Keratinocyte (primary cell): ENCODE measurements around the gene FOXL3. TPM values are rescaled to one million over a fixed set of nuclear protein-coding genes. Genes with fewer than 3 reads are reported as not detected.

Source experiments
- DNase-seq: peaks from one replicate; pipeline ENCODE4 v3.0.0-alpha.2; 2011; ENCODE audit warnings: low read depth, missing footprints, low spot score
- FAIRE-seq: peaks from 2 replicates; lab custom pipeline; 2011; peaks lifted over from hg19 to GRCh38; lab: Jason Lieb, UNC
- H2AFZ ChIP-seq: 2 replicates; pipeline ENCODE4 v1.6.0; 2012; ENCODE audit warnings: low read length, control low read depth, inconsistent platforms; ENCODE audit not compliant: control insufficient read depth
- H3K27ac ChIP-seq: 2 replicates; pipeline ENCODE4 v1.5.1; 2011; ENCODE audit warnings: low read length; ENCODE audit not compliant: control insufficient read depth, insufficient read depth
- H3K27me3 ChIP-seq: 3 replicates; pipeline ENCODE4 v1.6.0; 2011; ENCODE audit warnings: low read length; ENCODE audit not compliant: control insufficient read depth, insufficient read depth; ENCODE audit errors: extremely low read depth
- H3K36me3 ChIP-seq, 2 experiments: 2 replicates in 1 of 2; 3 replicates in 1 of 2; pipeline ENCODE4 v1.5.1; 2011; ENCODE audit warnings: low read length in 2 of 2, mild to moderate bottlenecking in 1 of 2; ENCODE audit not compliant: control insufficient read depth in 2 of 2, insufficient read depth in 2 of 2; ENCODE audit errors: extremely low read depth in 1 of 2
- H3K4me1 ChIP-seq: 3 replicates; pipeline ENCODE4 v1.5.1; 2011; ENCODE audit warnings: low read length; ENCODE audit not compliant: control insufficient read depth, insufficient read depth; ENCODE audit errors: extremely low read depth
- H3K4me2 ChIP-seq: 3 replicates; pipeline ENCODE4 v1.6.0; 2011; ENCODE audit warnings: low read depth, low read length; ENCODE audit not compliant: control insufficient read depth, insufficient read depth; ENCODE audit errors: extremely low read depth
- H3K4me3 ChIP-seq, 3 experiments: fragments of 200-600 bp in 1 of 3; sonication (generic) in 1 of 3; 2 replicates in 2 of 3; 3 replicates in 1 of 3; pipeline ENCODE4 v1.5.1; 2011 to 2016; ENCODE audit warnings: low read length in 3 of 3, mild to moderate bottlenecking in 3 of 3, control low read depth in 2 of 3, inconsistent platforms in 1 of 3, low read depth in 1 of 3, mixed read lengths in 1 of 3, mixed run types in 1 of 3, moderate library complexity in 1 of 3; ENCODE audit not compliant: control insufficient read depth in 2 of 3, insufficient read depth in 2 of 3; ENCODE audit errors: extremely low read depth in 1 of 3
- H3K79me2 ChIP-seq: 2 replicates; pipeline ENCODE4 v1.6.0; 2012; ENCODE audit warnings: low read length; ENCODE audit not compliant: control insufficient read depth, insufficient read depth
- H3K9ac ChIP-seq: 3 replicates; pipeline ENCODE4 v1.6.0; 2011; ENCODE audit warnings: low read length; ENCODE audit not compliant: control insufficient read depth, insufficient read depth; ENCODE audit errors: extremely low read depth
- H3K9me1 ChIP-seq: 3 replicates; pipeline ENCODE4 v1.6.0; 2011; ENCODE audit warnings: low read length; ENCODE audit not compliant: control insufficient read depth, insufficient read depth; ENCODE audit errors: extremely low read depth
- H3K9me3 ChIP-seq: 2 replicates; pipeline ENCODE4 v1.5.1; 2012; ENCODE audit warnings: low read depth, low read length; ENCODE audit not compliant: control insufficient read depth
- H4K20me1 ChIP-seq: 3 replicates; pipeline ENCODE4 v1.6.0; 2011; ENCODE audit warnings: low read length; ENCODE audit not compliant: control insufficient read depth, insufficient read depth; ENCODE audit errors: extremely low read depth
- EZH2 ChIP-seq: IDR thresholded peaks from one replicate; pipeline ENCODE4 v1.6.1; 2012; ENCODE audit warnings: inconsistent platforms, mild to moderate bottlenecking, low read length, moderate library complexity
- dilution Hi-C: fragments of 300-500 bp; cut with MboI; formaldehyde crosslinking; loops from one replicate; pipeline ENCODE4 v1.7.0; 2020; ENCODE audit warnings: low sequenced_read_pairs; ENCODE audit not compliant: extremely low pct_ligation_motif_present
- polyA plus RNA-seq, 5 experiments: library from polyadenylated mRNA; depleted of rRNA in 3 of 5; stranded (reverse) in 3 of 5; stranded (forward) in 1 of 5; unstranded in 1 of 5; fragments of >200 nt; gene quantifications; 1 replicate in 1 of 5; 2 replicates in 3 of 5; 3 replicates in 1 of 5; pipeline versions ENCODE4 v1.2.1 to v1.2.3, GENCODE V29; 2011 to 2012; ENCODE audit warnings: missing spikeins in 2 of 5, low read depth in 1 of 5, low replicate concordance in 1 of 5
- TF ChIP-seq, protein P1 (sequence below), 3 experiments: IDR thresholded peaks in 1 of 3; conservative IDR thresholded peaks in 1 of 3; optimal IDR thresholded peaks in 1 of 3; 2 replicates in 2 of 3; 3 replicates in 1 of 3; pipeline versions ENCODE3 to v1.5.1; 2011; ENCODE audit warnings: low read length in 3 of 3, mild to moderate bottlenecking in 3 of 3, moderate library complexity in 2 of 3, control low read depth in 1 of 3, inconsistent platforms in 1 of 3; ENCODE audit not compliant: insufficient read depth in 2 of 3; ENCODE audit errors: extremely low read depth in 1 of 3

FOXL3 gene
- polyA plus RNA-seq, 1 donor (not counting 4 experiments of a cell fraction or from before 2014, with no cell fraction given) = not detected

DNA sequence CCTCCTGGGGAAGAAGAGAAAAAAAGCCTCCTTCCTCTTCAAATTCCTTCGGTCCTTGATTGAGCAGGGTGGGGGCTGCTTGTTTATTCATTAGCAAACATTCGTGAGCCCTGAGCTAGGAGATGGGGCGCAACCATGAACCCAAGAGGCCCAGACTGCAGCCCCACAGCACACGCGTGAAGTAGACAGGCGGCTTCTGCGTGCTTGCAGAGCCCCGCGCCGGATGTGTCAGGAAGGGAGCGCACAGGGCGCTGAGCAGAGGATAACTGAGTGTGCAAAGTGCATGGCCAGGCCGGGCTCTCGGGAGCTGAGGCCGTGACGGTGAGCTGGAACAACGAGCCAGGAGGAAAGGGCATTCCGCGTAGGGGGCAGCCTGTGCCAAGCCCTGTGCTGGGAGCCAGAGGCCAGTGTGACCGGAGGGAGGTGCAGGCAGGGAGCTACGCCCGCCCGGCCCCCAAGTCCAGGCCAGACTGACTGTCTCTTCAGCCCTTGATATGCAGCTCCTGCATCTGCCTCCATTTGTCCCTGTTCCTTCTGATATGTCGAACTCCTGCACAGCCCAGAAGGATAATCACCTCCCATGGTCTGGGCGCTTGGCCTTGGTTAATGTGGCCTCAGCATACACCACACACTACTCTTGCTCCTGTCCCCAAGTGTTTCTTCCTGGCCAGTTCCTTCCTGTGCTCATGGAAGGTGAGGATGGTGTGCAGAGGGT lies 4.6 kb downstream of the FOXL3 start:
- dilution Hi-C loops = no loop called here
- Histone ChIP-seq H3K4me1 (no peaks in the 10 kb centered on the region), H4K20me1 (no peaks in the 10 kb centered on the region), H3K9me3 (no peaks in the 10 kb centered on the region), H3K79me2 (no peaks in the 10 kb centered on the region), H3K4me3 (no peak overlapping the region), H3K4me2 (no peak overlapping the region), H3K27ac (no peak overlapping the region), H3K9ac (no peak overlapping the region), H3K36me3 (no peaks in the 10 kb centered on the region), H3K9me1 (no peaks in the 10 kb centered on the region), H2AFZ (no peak overlapping the region), H3K27me3 (peaks cover 42% of the 10 kb centered on the region)
- DNase-seq (no peak), FAIRE-seq (no peak)
- TF ChIP-seq, protein P1, sequence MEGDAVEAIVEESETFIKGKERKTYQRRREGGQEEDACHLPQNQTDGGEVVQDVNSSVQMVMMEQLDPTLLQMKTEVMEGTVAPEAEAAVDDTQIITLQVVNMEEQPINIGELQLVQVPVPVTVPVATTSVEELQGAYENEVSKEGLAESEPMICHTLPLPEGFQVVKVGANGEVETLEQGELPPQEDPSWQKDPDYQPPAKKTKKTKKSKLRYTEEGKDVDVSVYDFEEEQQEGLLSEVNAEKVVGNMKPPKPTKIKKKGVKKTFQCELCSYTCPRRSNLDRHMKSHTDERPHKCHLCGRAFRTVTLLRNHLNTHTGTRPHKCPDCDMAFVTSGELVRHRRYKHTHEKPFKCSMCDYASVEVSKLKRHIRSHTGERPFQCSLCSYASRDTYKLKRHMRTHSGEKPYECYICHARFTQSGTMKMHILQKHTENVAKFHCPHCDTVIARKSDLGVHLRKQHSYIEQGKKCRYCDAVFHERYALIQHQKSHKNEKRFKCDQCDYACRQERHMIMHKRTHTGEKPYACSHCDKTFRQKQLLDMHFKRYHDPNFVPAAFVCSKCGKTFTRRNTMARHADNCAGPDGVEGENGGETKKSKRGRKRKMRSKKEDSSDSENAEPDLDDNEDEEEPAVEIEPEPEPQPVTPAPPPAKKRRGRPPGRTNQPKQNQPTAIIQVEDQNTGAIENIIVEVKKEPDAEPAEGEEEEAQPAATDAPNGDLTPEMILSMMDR (optimal IDR thresholded peaks at IDR 0.05 in 1 of 3, IDR thresholded peaks at IDR 0.05 in 1 of 3, conservative IDR thresholded peaks at IDR 0.05 in 1 of 3; ENCODE audit: extremely low read depth in 1 of 3, insufficient read depth in 2 of 3, low read length in 3 of 3) = no peak
- peak; percentile 8 for TF ChIP-seq EZH2

DNA sequence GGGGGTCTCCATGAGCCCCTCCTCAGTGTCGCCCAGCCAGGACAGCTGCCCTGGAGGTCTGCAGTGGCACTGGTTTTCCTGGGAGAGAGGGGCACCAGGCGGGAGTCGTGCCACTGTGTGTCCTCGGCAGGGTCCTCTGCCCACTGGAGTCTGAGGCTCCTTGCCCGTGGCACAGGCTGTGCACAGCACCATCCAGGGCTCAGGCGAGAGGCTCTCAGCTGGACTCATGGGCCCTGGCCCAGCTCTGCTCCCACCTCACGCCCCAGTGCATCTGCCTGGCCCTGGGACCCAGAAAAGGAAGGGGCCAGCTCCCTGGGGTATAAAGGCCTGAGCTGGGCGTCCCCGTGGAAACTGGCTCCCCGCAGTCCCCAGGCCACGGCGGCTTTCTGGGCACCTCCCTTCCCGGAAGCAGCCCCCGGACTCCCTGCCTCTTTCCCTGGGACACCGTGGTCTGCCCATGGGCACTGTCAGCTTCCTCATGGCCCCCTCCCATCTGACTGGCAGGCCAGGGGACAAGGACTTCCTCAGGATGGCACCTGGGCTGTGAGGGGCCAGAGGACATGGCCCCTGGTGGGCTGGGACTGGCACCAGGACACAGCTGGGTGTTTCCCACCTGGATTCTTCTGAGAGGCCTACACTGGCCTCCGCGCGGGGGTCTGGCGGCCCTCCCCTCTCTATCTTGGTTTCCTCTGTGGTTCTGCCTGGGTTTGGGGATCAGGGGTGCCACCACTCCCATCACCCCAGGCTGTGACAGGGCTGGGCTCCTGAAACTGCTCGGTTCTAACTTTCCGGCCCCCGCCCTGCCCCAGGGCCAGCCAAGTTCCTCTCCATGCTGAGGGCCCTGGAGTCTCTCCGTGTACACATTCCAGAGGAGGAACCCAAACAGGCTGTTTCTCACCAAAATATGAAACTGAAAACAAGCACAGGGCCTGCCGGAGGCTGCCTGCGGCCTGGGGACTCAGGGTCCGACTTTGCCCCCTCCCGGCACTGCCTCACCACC lies 5.5 kb downstream of the FOXL3 start:
- Histone ChIP-seq H3K4me1 (no peaks in the 10 kb centered on the region), H3K36me3 (no peaks in the 10 kb centered on the region), H2AFZ (no peak overlapping the region), H3K27me3 (peaks cover 34% of the 10 kb centered on the region), H3K4me3 (no peak overlapping the region), H3K79me2 (no peaks in the 10 kb centered on the region), H3K9me3 (no peaks in the 10 kb centered on the region), H4K20me1 (no peaks in the 10 kb centered on the region), H3K27ac (no peak overlapping the region), H3K9me1 (no peaks in the 10 kb centered on the region), H3K4me2 (no peak overlapping the region), H3K9ac (no peak overlapping the region)
- dilution Hi-C loops = no loop called here
- DNase-seq = no peak
- no peak for FAIRE-seq
- TF ChIP-seq, protein P1 (optimal IDR thresholded peaks at IDR 0.05 in 1 of 3, IDR thresholded peaks at IDR 0.05 in 1 of 3, conservative IDR thresholded peaks at IDR 0.05 in 1 of 3; ENCODE audit: extremely low read depth in 1 of 3, insufficient read depth in 2 of 3, low read length in 3 of 3) = no peak
- TF ChIP-seq EZH2 = peak; percentile 2
